PFSK-1 (cell line): ENCODE results near the gene ZNF497.

Source experiments
- FOXP2 ChIP-seq: optimal IDR thresholded peaks from 2 replicates; pipeline ENCODE3; 2011; ENCODE audit warnings: borderline replicate concordance, control low read depth, inconsistent platforms; ENCODE audit not compliant: insufficient read depth; ENCODE audit errors: extremely low read length, extremely low read depth
- POLR2AphosphoS5 ChIP-seq: IDR thresholded peaks from 2 replicates; pipeline ENCODE4 v1.6.1; 2012; ENCODE audit warnings: low read depth, mild to moderate bottlenecking, control low read depth, low read length, moderate library complexity
- SIN3A ChIP-seq: IDR thresholded peaks from 2 replicates; pipeline ENCODE4 v1.6.1; 2012; ENCODE audit warnings: mild to moderate bottlenecking, low read length, moderate library complexity, borderline replicate concordance; ENCODE audit not compliant: insufficient read depth
- TAF1 ChIP-seq: IDR thresholded peaks from 2 replicates; pipeline ENCODE4 v1.6.1; 2012; ENCODE audit warnings: low read length, control low read depth, borderline replicate concordance; ENCODE audit not compliant: insufficient read depth
- TF ChIP-seq, protein P1 (sequence below), 2 experiments: IDR thresholded peaks; 2 replicates each; pipeline versions ENCODE4 v1.6.1 to v1.8.0; 2011 to 2012; ENCODE audit warnings: low read depth in 2 of 2, low read length in 2 of 2, control low read depth in 1 of 2, inconsistent platforms in 1 of 2, mild to moderate bottlenecking in 1 of 2, moderate library complexity in 1 of 2; ENCODE audit not compliant: insufficient read depth in 1 of 2

DNA sequence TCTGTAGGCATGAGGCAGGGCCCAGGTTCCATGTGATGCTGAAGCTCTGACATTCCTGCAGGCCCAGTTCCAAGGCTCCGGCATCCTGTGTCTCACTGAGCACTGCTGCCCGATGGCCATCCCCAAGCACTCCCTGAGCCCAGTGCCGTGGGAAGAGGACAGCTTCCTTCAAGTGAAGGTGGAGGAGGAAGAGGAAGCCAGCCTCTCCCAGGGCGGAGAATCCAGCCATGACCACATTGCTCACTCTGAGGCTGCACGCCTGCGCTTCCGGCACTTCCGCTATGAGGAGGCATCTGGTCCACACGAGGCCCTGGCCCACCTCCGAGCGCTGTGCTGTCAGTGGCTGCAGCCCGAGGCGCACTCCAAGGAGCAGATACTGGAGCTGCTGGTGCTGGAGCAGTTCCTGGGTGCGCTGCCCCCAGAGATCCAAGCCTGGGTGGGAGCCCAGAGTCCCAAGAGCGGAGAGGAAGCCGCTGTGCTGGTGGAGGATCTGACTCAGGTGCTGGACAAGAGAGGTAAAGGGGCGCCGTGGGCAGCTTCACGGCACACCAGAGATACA, 27.8 kb downstream of the ZNF497 start:
- TF ChIP-seq, protein P1, sequence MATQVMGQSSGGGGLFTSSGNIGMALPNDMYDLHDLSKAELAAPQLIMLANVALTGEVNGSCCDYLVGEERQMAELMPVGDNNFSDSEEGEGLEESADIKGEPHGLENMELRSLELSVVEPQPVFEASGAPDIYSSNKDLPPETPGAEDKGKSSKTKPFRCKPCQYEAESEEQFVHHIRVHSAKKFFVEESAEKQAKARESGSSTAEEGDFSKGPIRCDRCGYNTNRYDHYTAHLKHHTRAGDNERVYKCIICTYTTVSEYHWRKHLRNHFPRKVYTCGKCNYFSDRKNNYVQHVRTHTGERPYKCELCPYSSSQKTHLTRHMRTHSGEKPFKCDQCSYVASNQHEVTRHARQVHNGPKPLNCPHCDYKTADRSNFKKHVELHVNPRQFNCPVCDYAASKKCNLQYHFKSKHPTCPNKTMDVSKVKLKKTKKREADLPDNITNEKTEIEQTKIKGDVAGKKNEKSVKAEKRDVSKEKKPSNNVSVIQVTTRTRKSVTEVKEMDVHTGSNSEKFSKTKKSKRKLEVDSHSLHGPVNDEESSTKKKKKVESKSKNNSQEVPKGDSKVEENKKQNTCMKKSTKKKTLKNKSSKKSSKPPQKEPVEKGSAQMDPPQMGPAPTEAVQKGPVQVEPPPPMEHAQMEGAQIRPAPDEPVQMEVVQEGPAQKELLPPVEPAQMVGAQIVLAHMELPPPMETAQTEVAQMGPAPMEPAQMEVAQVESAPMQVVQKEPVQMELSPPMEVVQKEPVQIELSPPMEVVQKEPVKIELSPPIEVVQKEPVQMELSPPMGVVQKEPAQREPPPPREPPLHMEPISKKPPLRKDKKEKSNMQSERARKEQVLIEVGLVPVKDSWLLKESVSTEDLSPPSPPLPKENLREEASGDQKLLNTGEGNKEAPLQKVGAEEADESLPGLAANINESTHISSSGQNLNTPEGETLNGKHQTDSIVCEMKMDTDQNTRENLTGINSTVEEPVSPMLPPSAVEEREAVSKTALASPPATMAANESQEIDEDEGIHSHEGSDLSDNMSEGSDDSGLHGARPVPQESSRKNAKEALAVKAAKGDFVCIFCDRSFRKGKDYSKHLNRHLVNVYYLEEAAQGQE (IDR thresholded peaks at IDR 0.05; ENCODE audit: insufficient read depth in 1 of 2, low read depth in 2 of 2, low read length in 2 of 2), result no peak
- TF ChIP-seq POLR2AphosphoS5 (no peak), TAF1 (no peak), SIN3A (no peak), FOXP2 (no peak)
